SU-DHL-6 (cell line): ENCODE results near the gene ATP6V1C2.

Source experiments
- CTCF ChIP-seq: fragments of 200-600 bp; sonication (generic); IDR thresholded peaks from one replicate; pipeline ENCODE4 v1.5.1; 2017; ENCODE audit warnings: antibody characterized with exemption, mild to moderate bottlenecking, low read length, moderate library complexity; ENCODE audit not compliant: insufficient read depth, poor library complexity, severe bottlenecking
- EZH2phosphoT487 ChIP-seq: fragments of 200-600 bp; sonication (generic), shearing (Covaris generic); conservative IDR thresholded peaks from 2 replicates; pipeline ENCODE4 v1.6.1; 2018; ENCODE audit warnings: mild to moderate bottlenecking, antibody characterized with exemption, low read length, moderate library complexity, mixed read lengths

GRCh38 chr2:10770956-10771750, 49.7 kb downstream of the ATP6V1C2 start:
- no peak for TF ChIP-seq CTCF
- no peak for TF ChIP-seq EZH2phosphoT487
